Measurements from ENCODE around the gene SUCO.

The SUCO gene

GRCh38 chr1:172653015-172653709, 120.2 kb downstream of the SUCO start:
- DNase-seq: peak; percentile 46

- DNase-seq: peak; percentile 77
Measured at GRCh38 chr1:172654535-172654934, 121.6 kb downstream of the SUCO start.

- DNase-seq: no peak
Measured at GRCh38 chr1:172656576-172656975, 123.6 kb downstream of the SUCO start.

GRCh38 chr1:172657586-172657985, 124.6 kb downstream of the SUCO start:
- no peak for DNase-seq

DNA sequence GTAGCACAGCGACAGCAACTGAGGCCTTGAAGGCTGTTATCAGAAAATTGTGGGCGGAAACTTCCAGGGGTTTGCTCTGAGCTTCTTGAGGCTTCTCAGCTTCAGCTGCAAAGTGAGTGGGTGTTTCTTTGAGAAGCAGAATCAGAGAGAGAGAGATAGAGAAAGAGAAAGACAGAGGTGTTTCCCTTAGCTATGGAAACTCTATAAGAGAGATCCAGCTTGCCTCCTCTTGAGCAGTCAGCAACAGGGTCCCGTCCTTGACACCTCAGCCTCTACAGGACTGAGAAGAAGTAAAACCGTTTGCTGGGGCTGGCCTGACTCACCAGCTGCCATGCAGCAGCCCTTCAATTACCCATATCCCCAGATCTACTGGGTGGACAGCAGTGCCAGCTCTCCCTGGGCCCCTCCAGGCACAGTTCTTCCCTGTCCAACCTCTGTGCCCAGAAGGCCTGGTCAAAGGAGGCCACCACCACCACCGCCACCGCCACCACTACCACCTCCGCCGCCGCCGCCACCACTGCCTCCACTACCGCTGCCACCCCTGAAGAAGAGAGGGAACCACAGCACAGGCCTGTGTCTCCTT, 126.0 kb downstream of the SUCO start, which contains the start of gene FASLG:
FASLG (plus strand) TSS at position 233 of the 583 bp plus-strand sequence; CDS start at position 332, 99 bp downstream.
- DNase-seq: no peak

DNA sequence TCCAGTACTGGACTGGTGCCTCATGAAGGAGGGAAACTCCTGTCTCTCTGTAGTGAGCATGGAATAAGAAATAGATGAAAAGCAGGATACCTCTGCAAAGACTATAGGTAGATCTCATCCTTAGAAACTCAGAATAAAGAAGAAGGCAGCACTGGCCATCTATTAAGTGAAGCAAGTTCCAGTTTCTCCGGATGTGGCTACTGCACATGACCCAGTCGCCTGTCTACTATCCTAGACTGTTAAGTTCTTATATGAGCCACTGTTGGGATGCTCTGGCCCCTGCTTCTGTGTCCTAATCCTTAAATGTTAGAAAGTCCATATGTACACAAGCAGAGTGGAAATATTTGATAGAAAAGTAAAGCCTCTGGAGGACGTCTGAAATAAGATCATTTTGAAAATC, 128.2 kb downstream of the SUCO start:
- DNase-seq: no peak
